K562 (cell line): ENCODE results near the gene ELP5. TPM values are rescaled to one million over a fixed set of nuclear protein-coding genes. Genes with fewer than 3 reads are reported as not detected.

Experiments used
- ATAC-seq: fragments of 200-7000 bp; cut with Tn5 transposase; 3 replicates; pipeline ENCODE4 v1.9.1; 2020; ENCODE audit warnings: moderate library complexity
- BruUV-seq: library from RNA; stranded (reverse); fragments of 400-500 nt; replicated peaks from 2 replicates; lab custom pipeline; 2021; lab: Mats Ljungman, UMichigan
- CTCF ChIA-PET: fragments of 300-600 bp; formaldehyde crosslinking; extraction: SDS; loops from one replicate; lab custom pipeline; 2021; ENCODE audit warnings: low intra/inter-chr PET ratio; lab: Yijun Ruan, JAX
- POLR2A ChIA-PET: fragments of 300-600, 350-650 bp; sonication (Branson Sonifier 250); formaldehyde crosslinking; extraction: SDS; loops from one replicate; lab custom pipeline; 2021; ENCODE audit warnings: antibody characterized with exemption, inconsistent platforms; lab: Yijun Ruan, JAX
- DNase-seq, 4 experiments: peaks; one replicate each; pipeline versions ENCODE4 v3.0.0 to v3.0.0-alpha.2; 2011 to 2018; ENCODE audit warnings: low spot score in 3 of 4, mixed read lengths in 3 of 4; ENCODE audit errors: extremely low read depth in 1 of 4
- FAIRE-seq: peaks from 2 replicates; lab custom pipeline; 2011; peaks lifted over from hg19 to GRCh38; lab: Jason Lieb, UNC
- H2AFZ ChIP-seq: 2 replicates; pipeline ENCODE4 v1.6.0; 2011; ENCODE audit warnings: low read depth, low read length, control low read depth, inconsistent platforms
- H3K27ac ChIP-seq: fragments of 200-600 bp; 3 replicates; pipeline ENCODE4 v1.8.0; 2011; ENCODE audit warnings: low read depth, mild to moderate bottlenecking, control low read depth, inconsistent platforms, low read length, moderate library complexity, mixed read lengths; ENCODE audit errors: extremely low read depth
- H3K27me3 ChIP-seq, 2 experiments: fragments of 300-600 bp in 1 of 2; 2 replicates in 1 of 2; 3 replicates in 1 of 2; pipeline versions ENCODE4 v1.6.0 to v1.8.0; 2011; ENCODE audit warnings: inconsistent platforms in 2 of 2, low read length in 2 of 2, mild to moderate bottlenecking in 1 of 2, mixed read lengths in 1 of 2, moderate library complexity in 1 of 2; ENCODE audit not compliant: control insufficient read depth in 2 of 2, insufficient read depth in 2 of 2
- H3K36me3 ChIP-seq: fragments of 300-600 bp; 3 replicates; pipeline ENCODE4 v1.8.0; 2011; ENCODE audit warnings: mild to moderate bottlenecking, low read length, inconsistent platforms; ENCODE audit not compliant: control insufficient read depth, insufficient read depth
- H3K4me1 ChIP-seq, 2 experiments: fragments of 200-600 bp in 1 of 2; replicated peaks in 1 of 2; 2 replicates in 1 of 2; 3 replicates in 1 of 2; pipeline versions ENCODE4 v1.5.1 to v1.8.0; 2011; ENCODE audit warnings: inconsistent platforms in 2 of 2, low read length in 2 of 2, mild to moderate bottlenecking in 1 of 2, mixed read lengths in 1 of 2, moderate library complexity in 1 of 2; ENCODE audit not compliant: control insufficient read depth in 2 of 2, insufficient read depth in 2 of 2
- H3K4me2 ChIP-seq: 2 replicates; pipeline ENCODE4 v1.6.1; 2011; ENCODE audit warnings: low read length, control low read depth, inconsistent platforms, mixed read lengths; ENCODE audit not compliant: insufficient read depth
- H3K4me3 ChIP-seq: fragments of 200-600 bp; sonication (generic), shearing (Covaris generic); 2 replicates; pipeline ENCODE4 v1.5.1; 2016; ENCODE audit warnings: control low read depth, inconsistent platforms
- H3K79me2 ChIP-seq: fragments of 200-600 bp; 3 replicates; pipeline ENCODE4 v1.8.0; 2011; ENCODE audit warnings: low read length, inconsistent platforms; ENCODE audit not compliant: control insufficient read depth, insufficient read depth
- H3K9ac ChIP-seq, 2 experiments: 2 replicates each; pipeline versions ENCODE4 v1.6.0 to v1.6.1; 2011; ENCODE audit warnings: low read depth in 2 of 2, low read length in 2 of 2, control low read depth in 1 of 2, inconsistent platforms in 1 of 2, mild to moderate bottlenecking in 1 of 2, mixed read lengths in 1 of 2; ENCODE audit not compliant: insufficient read depth in 1 of 2
- H3K9me1 ChIP-seq: one replicate; pipeline ENCODE4 v1.6.0; 2011; ENCODE audit warnings: inconsistent platforms, mild to moderate bottlenecking, low read length, moderate library complexity; ENCODE audit not compliant: control insufficient read depth, insufficient read depth
- H3K9me3 ChIP-seq: replicated peaks from 2 replicates; pipeline ENCODE4 v1.5.1; 2011; ENCODE audit warnings: low read depth, low read length, inconsistent platforms; ENCODE audit not compliant: control insufficient read depth, insufficient read depth
- H4K20me1 ChIP-seq: replicated peaks from 2 replicates; pipeline ENCODE4 v1.6.1; 2011; ENCODE audit warnings: low read length, inconsistent platforms, mixed read lengths; ENCODE audit not compliant: control insufficient read depth, insufficient read depth
- CREB3L1 ChIP-seq: fragments of 450-650 bp; IDR thresholded peaks from 2 replicates; pipeline ENCODE4 v1.6.1; 2014; ENCODE audit warnings: low read depth, mild to moderate bottlenecking, moderate library complexity, borderline replicate concordance
- CTCFL ChIP-seq: IDR thresholded peaks from 2 replicates; pipeline ENCODE4 v1.6.1; 2011; ENCODE audit warnings: borderline replicate concordance, low read depth, mild to moderate bottlenecking, moderate library complexity, low read length; ENCODE audit not compliant: insufficient read depth, poor library complexity, severe bottlenecking
- ELF1 ChIP-seq: fragments of 200-800 bp; sonication (Bioruptor generic); IDR thresholded peaks from 2 replicates; pipeline ENCODE4 v1.6.1; 2016; ENCODE audit warnings: missing genetic modification characterization, missing compliant biosample characterization
- MAX ChIP-seq: sonication (generic); formaldehyde crosslinking; IDR thresholded peaks from 2 replicates; pipeline ENCODE4 v1.9.0; 2022; ENCODE audit warnings: mild to moderate bottlenecking, missing genetic modification reagents
- PATZ1 ChIP-seq: fragments of 250-450 bp; sonication (Bioruptor Pico); IDR thresholded peaks from 2 replicates; pipeline ENCODE4 v1.5.0; 2020; ENCODE audit warnings: mild to moderate bottlenecking, borderline replicate concordance
- WGBS: fragments of 100-300 bp; shearing (Covaris generic); methylation state at CpG from one replicate; pipeline ENCODE4 v1.1.6; 2016; ENCODE audit warnings: low coverage, mixed read lengths; ENCODE audit not compliant: insufficient coverage; ENCODE audit errors: missing lambda C conversion rate; 5-methylcytosine and 5-hydroxymethylcytosine counted together
- in situ Hi-C: fragments of 300-500 bp; cut with MboI; formaldehyde crosslinking; loops from 4 replicates; pipeline ENCODE4 v1.15.0; 2018; ENCODE audit warnings: inconsistent platforms, mixed read lengths
- intact Hi-C: fragments of 100-400 bp; cut with micrococcal nuclease; formaldehyde crosslinking; loops from 2 replicates; pipeline ENCODE4 v1.14.2; 2022
- polyA plus RNA-seq, 8 experiments: library from polyadenylated mRNA; depleted of rRNA in 4 of 8; stranded (reverse) in 5 of 8; unstranded in 3 of 8; fragments of >200 nt; fragmentation: Nextera tagmentation in 2 of 8; fragmentation: Illumina TruSeq in 1 of 8; extraction: Ambion mirVana in 2 of 8; extraction: Trizol in 1 of 8; gene quantifications; 2 replicates each; pipeline versions ENCODE4 v1.2.1 to v1.2.3, GENCODE V29; 2011 to 2014; ENCODE audit warnings: inconsistent platforms in 1 of 8, missing spikeins in 1 of 8
- total RNA-seq, 7 experiments: library from RNA; depleted of rRNA in 6 of 7; stranded (reverse); fragments of >200 nt in 6 of 7; fragmentation: Illumina TruSeq in 2 of 7; extraction: Trizol in 2 of 7; gene quantifications; 2 replicates each; pipeline versions ENCODE4 v1.2.1 to v1.2.3, GENCODE V29; 2011 to 2021; ENCODE audit warnings: low replicate concordance in 1 of 7

ELP5 gene
- total and polyA plus RNA-seq, 9 of the 15 experiments (the other 6 are each of a cell fraction or from before 2014, with no cell fraction given), result 25.7 to 77.9 (median 52.9) TPM

- 18% methylated on average over 25 of the region's 51 CpGs for WGBS
- Histone ChIP-seq H2AFZ (peak overlapping the region; percentile 83), H3K9me1 (no peaks in the 10 kb centered on the region), H3K27me3 (no peaks in the 10 kb centered on the region), H3K4me2 (peak overlapping the region; percentile 48), H3K9me3 (no peaks in the 10 kb centered on the region), H3K4me1 (peaks cover 17 to 42% of the 10 kb centered on the region in 2 experiments), H3K79me2 (no peaks in the 10 kb centered on the region), H3K9ac (peak overlapping the region; percentile 4 to 82; a peak in 3 of 4 replicates), H3K36me3 (no peaks in the 10 kb centered on the region), H3K4me3 (no peak overlapping the region), H4K20me1 (no peaks in the 10 kb centered on the region), H3K27ac (no peak overlapping the region)
- no TSS peak for BruUV-seq
- DNase-seq, result peak; percentile 74 to 83 (median 76)
- peak; percentile 90 for ATAC-seq
- in situ Hi-C loops, result no loop called here
- ChIA-PET POLR2A (interaction anchor here (0.7 to 1.6 kb wide), 7 partner anchors 9 to 247 kb away, joined by 3 to 13 read pairs (median 4); partner anchors contain the start of gene PHF23), CTCF (interaction anchor here (0.7 to 2.5 kb wide), 2 partner anchors 16 to 98 kb away, joined by 3 to 19 read pairs; partner anchors contain the start of genes PLSCR3 and SLC2A4)
- no peak for FAIRE-seq
- intact Hi-C loops, result loop anchor here (1.0 to 5.0 kb wide), 2 partner anchors 16 to 244 kb away; no protein-coding TSS in a partner anchor
- TF ChIP-seq MAX (CRISPR knock-in tag) (peak; percentile 90), ELF1 (tag) (0 out of 2 replicates have a peak, but pooled peaks have one; percentile 30), CREB3L1 (no peak), PATZ1 (CRISPR knock-in tag) (no peak), CTCFL (peak; percentile 19)
Observed at GRCh38 chr17:7296189-7296861, 44.3 kb downstream of the ELP5 start.
